CD4-positive, CD25-positive, alpha-beta regulatory T cell (primary cell): ENCODE results near the gene TSPAN16. TPM values are rescaled to one million over a fixed set of nuclear protein-coding genes. Genes with fewer than 3 reads are reported as not detected.

Experiments
- ATAC-seq, 2 donors: fragments of 150-1000 bp; cut with Tn5 transposase; one replicate each; pipeline ENCODE4 v1.10.0; 2021; ENCODE audit warnings: low read depth in 2 of 2, moderate number of reproducible peaks in 2 of 2, moderate library complexity in 1 of 2
- DNase-seq, 3 donors: peaks; one replicate each; pipeline versions ENCODE4 v3.0.0 to v3.0.0-alpha.2; 2012 to 2022; ENCODE audit warnings: mixed read lengths in 1 of 3
- H3K27ac ChIP-seq: one replicate; pipeline ENCODE4 v1.7.0; 2013; ENCODE audit warnings: mild to moderate bottlenecking, low read length; ENCODE audit not compliant: insufficient read depth, poor library complexity, severe bottlenecking
- H3K27me3 ChIP-seq: one replicate; pipeline ENCODE4 v1.7.0; 2013; ENCODE audit warnings: low read length; ENCODE audit not compliant: control insufficient read depth, insufficient read depth
- H3K36me3 ChIP-seq: one replicate; pipeline ENCODE4 v1.7.0; 2013; ENCODE audit warnings: mild to moderate bottlenecking, low read length, moderate library complexity; ENCODE audit not compliant: control insufficient read depth, insufficient read depth
- H3K4me1 ChIP-seq: 2 replicates; pipeline ENCODE4 v1.7.0; 2013; ENCODE audit warnings: mild to moderate bottlenecking, low read length; ENCODE audit not compliant: insufficient read depth, control insufficient read depth, poor library complexity, severe bottlenecking
- H3K4me3 ChIP-seq: one replicate; pipeline ENCODE4 v1.7.0; 2013; ENCODE audit warnings: low read depth, mild to moderate bottlenecking, low read length, moderate library complexity
- H3K9me3 ChIP-seq, 2 experiments: 1 replicate in 1 of 2; 2 replicates in 1 of 2; pipeline ENCODE4 v1.7.0; 2013; ENCODE audit warnings: low read length in 2 of 2, mild to moderate bottlenecking in 1 of 2, moderate library complexity in 1 of 2; ENCODE audit not compliant: control insufficient read depth in 2 of 2
- H3K27ac Mint-ChIP-seq, 3 donors: one replicate each; pipeline ENCODE4 v1.8.0; 2020 to 2022; ENCODE audit warnings: mild to moderate bottlenecking in 3 of 3, mixed read lengths in 3 of 3, moderate library complexity in 2 of 3
- H3K27me3 Mint-ChIP-seq: one replicate; pipeline ENCODE4 v1.8.0; 2022; ENCODE audit warnings: mild to moderate bottlenecking, mixed read lengths
- H3K36me3 Mint-ChIP-seq: one replicate; pipeline ENCODE4 v1.8.0; 2020; ENCODE audit warnings: mixed read lengths
- H3K4me1 Mint-ChIP-seq, 4 donors: one replicate each; pipeline ENCODE4 v1.8.0; 2020 to 2022; ENCODE audit warnings: mixed read lengths in 4 of 4, mild to moderate bottlenecking in 1 of 4
- H3K4me3 Mint-ChIP-seq, 4 donors: one replicate each; pipeline ENCODE4 v1.8.0; 2020 to 2022; ENCODE audit warnings: mild to moderate bottlenecking in 4 of 4, mixed read lengths in 4 of 4, moderate library complexity in 3 of 4
- H3K9me3 Mint-ChIP-seq, 7 donors: one replicate each; pipeline ENCODE4 v1.8.0; 2020 to 2022; ENCODE audit warnings: mixed read lengths in 7 of 7, mild to moderate bottlenecking in 3 of 7, moderate library complexity in 2 of 7
- polyA plus RNA-seq, 4 donors: library from polyadenylated mRNA; unstranded; fragments of 300-500 nt; fragmentation: Illumina TruSeq; gene quantifications; one replicate each; pipeline ENCODE4 v1.2.3, GENCODE V29; 2021
- total RNA-seq: library from RNA; stranded (reverse); gene quantifications from one replicate; pipeline ENCODE4 v1.2.3, GENCODE V29; 2022

TSPAN16 gene
- total and polyA plus RNA-seq, 5 donors from 2014 or later = not detected

- peaks cover 13% of the 10 kb centered on the region for H3K36me3 Mint-ChIP-seq
- Histone ChIP-seq H3K27me3 (no peaks in the 10 kb centered on the region), H3K4me3 (no peak overlapping the region), H3K27ac (no peak overlapping the region), H3K9me3 (no peaks in the 10 kb centered on the region), H3K4me1 (no peaks in the 10 kb centered on the region), H3K36me3 (no peaks in the 10 kb centered on the region)
- ATAC-seq (no peak), DNase-seq (no peak)
- no peaks in the 10 kb centered on the region for H3K27me3 Mint-ChIP-seq
- H3K27ac Mint-ChIP-seq = no peak overlapping the region
- H3K4me3 Mint-ChIP-seq = no peak overlapping the region
- H3K4me1 Mint-ChIP-seq = no peaks in the 10 kb centered on the region
- H3K9me3 Mint-ChIP-seq = no peaks in the 10 kb centered on the region
Measured at GRCh38 chr19:11363881-11364280, 67.9 kb downstream of the TSPAN16 start.

GRCh38 chr19:11364296-11364904 lies 68.4 kb downstream of the TSPAN16 start:
- H3K4me3 ChIP-seq = no peak overlapping the region
- Mint-ChIP-seq H3K4me1 (no peaks in the 10 kb centered on the region), H3K9me3 (no peaks in the 10 kb centered on the region), H3K27ac (no peak overlapping the region), H3K27me3 (no peaks in the 10 kb centered on the region), H3K36me3 (peaks cover 18% of the 10 kb centered on the region), H3K4me3 (no peak overlapping the region)
- ATAC-seq (no peak), DNase-seq (no peak)
- H3K27me3 ChIP-seq = no peaks in the 10 kb centered on the region
- no peak overlapping the region for H3K27ac ChIP-seq
- no peaks in the 10 kb centered on the region for H3K9me3 ChIP-seq
- no peaks in the 10 kb centered on the region for H3K36me3 ChIP-seq
- H3K4me1 ChIP-seq = no peaks in the 10 kb centered on the region

GRCh38 chr19:11364935-11365334 lies 69.0 kb downstream of the TSPAN16 start:
- Mint-ChIP-seq H3K9me3 (no peaks in the 10 kb centered on the region), H3K36me3 (peaks cover 20% of the 10 kb centered on the region), H3K4me1 (no peaks in the 10 kb centered on the region), H3K27me3 (no peaks in the 10 kb centered on the region), H3K27ac (no peak overlapping the region), H3K4me3 (no peak overlapping the region)
- Histone ChIP-seq H3K27me3 (no peaks in the 10 kb centered on the region), H3K27ac (no peak overlapping the region), H3K4me1 (no peaks in the 10 kb centered on the region), H3K36me3 (no peaks in the 10 kb centered on the region), H3K9me3 (no peaks in the 10 kb centered on the region), H3K4me3 (no peak overlapping the region)
- ATAC-seq (no peak), DNase-seq (no peak)

Other genes with a start within 250 kb of the TSPAN16 start
- gene LDLR, start 206.7 kb upstream of the TSPAN16 start, total RNA-seq = 108 TPM
- 10 to 100 TPM in 2 of 4 donors, 1 to 10 TPM in 2; 5.1 to 12.7 (median 10.2) TPM for gene LDLR, start 206.7 kb upstream of the TSPAN16 start, polyA plus RNA-seq
- gene SPC24, start 140.4 kb upstream of the TSPAN16 start, total RNA-seq = 3.2 TPM
- 1 to 10 TPM in 2 of 4 donors, under 1 TPM in 2; 0.41 to 3.1 (median 0.99) TPM for gene SPC24, start 140.4 kb upstream of the TSPAN16 start, polyA plus RNA-seq
- gene KANK2, start 98.6 kb upstream of the TSPAN16 start, total RNA-seq = 0.74 TPM
- under 1 TPM in 3 of 4 donors, not detected in 1; 0.16 to 0.52 (median 0.29) TPM for gene KANK2, start 98.6 kb upstream of the TSPAN16 start, polyA plus RNA-seq
- gene ANGPTL8, start 56.5 kb upstream of the TSPAN16 start, total RNA-seq = not detected
- not detected for gene ANGPTL8, start 56.5 kb upstream of the TSPAN16 start, polyA plus RNA-seq
- gene DOCK6, start 33.6 kb upstream of the TSPAN16 start, total RNA-seq = 2.8 TPM
- gene DOCK6, start 33.6 kb upstream of the TSPAN16 start, polyA plus RNA-seq = 1 to 10 TPM in 1 of 4 donors, under 1 TPM in 2, not detected in 1; 0.07 to 1.1 (median 0.12) TPM
- 13.4 TPM for gene RAB3D, start 43.5 kb downstream of the TSPAN16 start, total RNA-seq
- 1 to 10 TPM; 5.1 to 7.6 (median 6.0) TPM for gene RAB3D, start 43.5 kb downstream of the TSPAN16 start, polyA plus RNA-seq
- gene TMEM205, start 50.1 kb downstream of the TSPAN16 start, total RNA-seq = 24.0 TPM
- 10 to 100 TPM; 69.0 to 88.3 (median 73.8) TPM for gene TMEM205, start 50.1 kb downstream of the TSPAN16 start, polyA plus RNA-seq
- gene CCDC159, start 50.4 kb downstream of the TSPAN16 start, total RNA-seq = 66.5 TPM
- gene CCDC159, start 50.4 kb downstream of the TSPAN16 start, polyA plus RNA-seq = 10 to 100 TPM; 18.7 to 23.1 (median 21.7) TPM
- 10.4 TPM for gene PLPPR2, start 59.3 kb downstream of the TSPAN16 start, total RNA-seq
- gene PLPPR2, start 59.3 kb downstream of the TSPAN16 start, polyA plus RNA-seq = 1 to 10 TPM in 3 of 4 donors, under 1 TPM in 1; 0.86 to 2.4 (median 2.1) TPM
- 3.0 TPM for gene SWSAP1, start 78.5 kb downstream of the TSPAN16 start, total RNA-seq
- 1 to 10 TPM; 5.6 to 8.4 (median 7.0) TPM for gene SWSAP1, start 78.5 kb downstream of the TSPAN16 start, polyA plus RNA-seq
- 10.3 TPM for gene EPOR, start 88.2 kb downstream of the TSPAN16 start, total RNA-seq
- 1 to 10 TPM; 7.3 to 9.2 (median 8.9) TPM for gene EPOR, start 88.2 kb downstream of the TSPAN16 start, polyA plus RNA-seq
- not detected for gene RGL3, start 123.2 kb downstream of the TSPAN16 start, total RNA-seq
- gene RGL3, start 123.2 kb downstream of the TSPAN16 start, polyA plus RNA-seq = not detected
- gene ODAD3, start 139.0 kb downstream of the TSPAN16 start, total RNA-seq = not detected
- not detected for gene ODAD3, start 139.0 kb downstream of the TSPAN16 start, polyA plus RNA-seq
- 244 TPM for gene PRKCSH, start 139.5 kb downstream of the TSPAN16 start, total RNA-seq
- gene PRKCSH, start 139.5 kb downstream of the TSPAN16 start, polyA plus RNA-seq = 10 to 100 TPM; 29.0 to 38.0 (median 31.5) TPM
- not detected for gene ELAVL3, start 184.9 kb downstream of the TSPAN16 start, total RNA-seq
- not detected for gene ELAVL3, start 184.9 kb downstream of the TSPAN16 start, polyA plus RNA-seq
- gene ZNF653, start 209.7 kb downstream of the TSPAN16 start, total RNA-seq = 12.2 TPM
- gene ZNF653, start 209.7 kb downstream of the TSPAN16 start, polyA plus RNA-seq = 1 to 10 TPM; 1.3 to 2.9 (median 2.6) TPM
- 39.3 TPM for gene ECSIT, start 233.0 kb downstream of the TSPAN16 start, total RNA-seq
- gene ECSIT, start 233.0 kb downstream of the TSPAN16 start, polyA plus RNA-seq = 10 to 100 TPM; 27.3 to 39.2 (median 36.1) TPM
- gene CNN1, start 242.7 kb downstream of the TSPAN16 start, total RNA-seq = not detected
- gene CNN1, start 242.7 kb downstream of the TSPAN16 start, polyA plus RNA-seq = not detected